HEK293T (cell line): ENCODE measurements around the gene FBXL12.
"Not testable (repeated sequence)": the region's sequence is repeated elsewhere in the genome, so short reads cannot be mapped to it uniquely, and the experiment has no call there.

Experiments
- CTCF ChIA-PET: fragments of 350-600 bp; formaldehyde crosslinking; extraction: SDS; loops from one replicate; lab custom pipeline; 2021; ENCODE audit warnings: antibody characterized with exemption, inconsistent platforms; lab: Yijun Ruan, JAX
- POLR2A ChIA-PET: fragments of 350-600 bp; formaldehyde crosslinking; extraction: SDS; loops from one replicate; lab custom pipeline; 2020; ENCODE audit warnings: antibody characterized with exemption, inconsistent platforms; lab: Yijun Ruan, JAX
- DNase-seq: peaks from one replicate; pipeline ENCODE4 v3.0.0; 2012; ENCODE audit warnings: mixed read lengths; ENCODE audit errors: extremely low spot score
- ARNT ChIP-seq: fragments of 450-650 bp; IDR thresholded peaks from 2 replicates; pipeline ENCODE4 v1.6.1; 2017; ENCODE audit warnings: mild to moderate bottlenecking
- BHLHE40 ChIP-seq: fragments of 450-650 bp; IDR thresholded peaks from 2 replicates; pipeline ENCODE4 v1.6.1; 2016; ENCODE audit warnings: mild to moderate bottlenecking, moderate library complexity, borderline replicate concordance
- CTBP1 ChIP-seq: fragments of 450-650 bp; IDR thresholded peaks from 2 replicates; pipeline ENCODE4 v1.6.1; 2016; ENCODE audit warnings: borderline replicate concordance
- ELF4 ChIP-seq: fragments of 450-650 bp; IDR thresholded peaks from 2 replicates; pipeline ENCODE4 v1.6.1; 2017; ENCODE audit warnings: antibody characterized with exemption
- FOXA1 ChIP-seq: fragments of 450-650 bp; IDR thresholded peaks from 2 replicates; pipeline ENCODE4 v1.6.1; 2016; ENCODE audit warnings: mild to moderate bottlenecking
- FOXK2 ChIP-seq: fragments of 450-650 bp; IDR thresholded peaks from 2 replicates; pipeline ENCODE4 v1.6.1; 2016; ENCODE audit warnings: mild to moderate bottlenecking
- FOXM1 ChIP-seq: fragments of 450-650 bp; IDR thresholded peaks from 2 replicates; pipeline ENCODE4 v1.6.1; 2017; ENCODE audit warnings: mild to moderate bottlenecking, borderline replicate concordance
- HDGF ChIP-seq: fragments of 450-650 bp; IDR thresholded peaks from 2 replicates; pipeline ENCODE4 v1.6.1; 2017; ENCODE audit warnings: antibody characterized with exemption, borderline replicate concordance
- L3MBTL2 ChIP-seq: fragments of 450-650 bp; conservative IDR thresholded peaks from 2 replicates; pipeline ENCODE4 v1.6.1; 2016; ENCODE audit warnings: mild to moderate bottlenecking
- LEF1 ChIP-seq: fragments of 450-650 bp; IDR thresholded peaks from 2 replicates; pipeline ENCODE4 v1.6.1; 2017; ENCODE audit warnings: mild to moderate bottlenecking, borderline replicate concordance
- NFRKB ChIP-seq: fragments of 450-650 bp; IDR thresholded peaks from 2 replicates; pipeline ENCODE4 v1.6.1; 2016; ENCODE audit warnings: mild to moderate bottlenecking, moderate library complexity
- SP1 ChIP-seq: fragments of 450-650 bp; IDR thresholded peaks from 2 replicates; pipeline ENCODE4 v1.6.1; 2017
- SUZ12 ChIP-seq: fragments of 450-650 bp; IDR thresholded peaks from 2 replicates; pipeline ENCODE4 v1.6.1; 2016; ENCODE audit warnings: mild to moderate bottlenecking
- TARDBP ChIP-seq: fragments of 450-650 bp; IDR thresholded peaks from 2 replicates; pipeline ENCODE4 v1.6.1; 2016
- ZNF384 ChIP-seq: fragments of 450-650 bp; IDR thresholded peaks from 2 replicates; pipeline ENCODE4 v1.6.1; 2016
- TF ChIP-seq, protein P1 (sequence below): fragments of 450-650 bp; IDR thresholded peaks from 2 replicates; pipeline ENCODE4 v1.6.1; 2016

Gene FBXL12

DNA sequence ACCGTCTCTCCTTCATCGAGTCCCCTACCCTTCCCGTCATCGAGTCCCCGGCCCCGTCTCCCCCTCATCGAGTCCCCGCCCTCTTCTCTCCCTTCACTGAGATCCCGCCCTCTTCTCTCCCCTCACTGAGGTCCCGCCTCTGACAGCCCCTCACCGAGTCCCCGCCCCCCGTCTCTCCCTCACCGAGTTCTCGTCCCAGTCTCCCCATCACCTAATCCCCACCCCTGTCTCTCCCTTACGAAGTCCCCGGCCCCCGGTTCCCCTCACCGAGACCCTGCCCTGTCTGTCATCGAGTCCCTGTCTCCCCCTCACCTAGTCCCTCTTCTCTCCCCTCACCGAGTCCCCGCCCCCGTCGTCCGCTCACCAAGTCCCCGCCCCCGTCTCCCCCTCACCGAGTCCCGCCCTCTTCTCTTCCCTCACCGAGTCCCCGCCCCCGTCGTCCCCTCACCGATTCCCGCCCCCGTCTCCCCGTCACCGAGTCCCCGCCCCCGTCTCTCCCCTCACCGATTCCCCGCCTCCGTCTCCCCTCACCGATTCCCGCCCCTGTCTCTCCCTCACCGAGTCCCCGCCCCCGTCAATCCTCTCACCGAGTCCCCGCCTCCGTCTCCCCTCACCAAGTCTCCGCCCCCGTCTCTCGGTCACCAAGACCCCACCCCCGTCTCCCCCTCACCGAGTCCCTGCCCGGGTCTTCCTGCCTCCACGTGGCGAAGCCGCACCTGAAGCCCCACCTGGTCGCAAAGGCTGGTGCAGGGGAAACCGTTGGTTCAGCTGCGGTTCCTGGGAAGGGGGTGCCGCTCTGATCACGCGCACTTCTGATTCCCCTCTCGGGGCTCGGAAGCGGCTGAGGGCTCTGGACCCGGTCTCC is 26.4 kb downstream of the FBXL12 start:
- CTCF ChIA-PET: no interaction called here
- peak; percentile 67 for DNase-seq
- POLR2A ChIA-PET: interaction anchor here (1.1 to 1.3 kb wide), 2 partner anchors 35 to 208 kb away, joined by 4 read pairs; partner anchors contain the start of genes UBL5 and ZNF121
- TF ChIP-seq, protein P1, sequence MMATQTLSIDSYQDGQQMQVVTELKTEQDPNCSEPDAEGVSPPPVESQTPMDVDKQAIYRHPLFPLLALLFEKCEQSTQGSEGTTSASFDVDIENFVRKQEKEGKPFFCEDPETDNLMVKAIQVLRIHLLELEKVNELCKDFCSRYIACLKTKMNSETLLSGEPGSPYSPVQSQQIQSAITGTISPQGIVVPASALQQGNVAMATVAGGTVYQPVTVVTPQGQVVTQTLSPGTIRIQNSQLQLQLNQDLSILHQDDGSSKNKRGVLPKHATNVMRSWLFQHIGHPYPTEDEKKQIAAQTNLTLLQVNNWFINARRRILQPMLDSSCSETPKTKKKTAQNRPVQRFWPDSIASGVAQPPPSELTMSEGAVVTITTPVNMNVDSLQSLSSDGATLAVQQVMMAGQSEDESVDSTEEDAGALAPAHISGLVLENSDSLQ: peak; percentile 65
- TF ChIP-seq BHLHE40 (no peak), L3MBTL2 (peak; percentile 73), SP1 (peak; percentile 53; the same call in 1 of the 2 replicates)

DNA sequence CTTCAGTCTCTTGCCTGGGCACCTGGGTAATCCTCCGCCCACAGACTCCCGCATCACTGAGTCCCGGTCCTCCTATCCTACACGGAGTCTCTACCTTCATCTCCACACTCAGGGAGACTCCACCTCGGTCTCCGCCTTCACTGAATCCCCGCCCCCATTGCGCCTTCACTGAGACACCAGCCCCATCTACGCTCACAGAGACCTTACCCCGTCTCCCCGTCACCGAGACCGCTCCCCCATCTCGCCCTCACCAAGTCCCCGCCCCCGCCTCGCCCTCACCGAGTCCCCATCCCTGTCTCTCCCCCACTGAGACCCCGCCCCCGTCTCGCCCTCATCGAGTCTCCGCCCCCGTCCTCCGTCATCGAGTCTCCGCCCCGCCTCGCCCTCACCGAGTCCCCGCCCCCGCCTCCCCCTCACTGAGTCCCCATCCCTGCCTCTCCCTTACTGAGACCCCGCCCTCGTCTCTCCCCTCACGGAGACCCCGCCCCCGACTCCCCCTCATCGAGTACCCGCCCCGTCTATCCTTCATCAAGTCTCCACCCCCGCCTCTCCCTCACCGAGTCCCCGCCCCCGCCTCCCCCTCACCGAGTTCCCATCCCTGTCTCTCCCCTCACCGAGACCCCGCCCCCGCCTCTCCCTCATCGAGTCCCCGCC is 27.2 kb downstream of the FBXL12 start:
- TF ChIP-seq ZNF384 (no peak), ELF4 (no peak), BHLHE40 (no peak), NFRKB (no peak), LEF1 (no peak), HDGF (no peak), SUZ12 (no peak), FOXK2 (no peak), CTBP1 (no peak), TARDBP (no peak)
- TF ChIP-seq, protein P1: no peak
- peak; percentile 82 for DNase-seq
- ChIA-PET CTCF (no interaction called here), POLR2A (no interaction called here)

DNA sequence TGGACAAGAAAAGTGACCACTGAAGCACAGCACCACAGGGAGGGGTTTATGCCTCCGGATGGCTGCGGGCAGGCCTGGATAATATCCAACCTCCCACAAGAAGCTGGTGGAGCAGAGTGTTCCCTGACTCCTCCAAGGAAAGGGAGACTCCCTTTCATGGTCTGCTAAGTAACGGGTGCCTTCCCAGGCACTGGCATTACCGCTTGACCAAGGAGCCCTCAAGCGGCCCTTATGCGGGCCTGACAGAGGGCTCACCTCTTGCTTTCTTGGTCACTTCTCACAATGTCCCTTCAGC is 27.9 kb downstream of the FBXL12 start:
- POLR2A ChIA-PET, DNase-seq: not testable (repeated sequence)

DNA sequence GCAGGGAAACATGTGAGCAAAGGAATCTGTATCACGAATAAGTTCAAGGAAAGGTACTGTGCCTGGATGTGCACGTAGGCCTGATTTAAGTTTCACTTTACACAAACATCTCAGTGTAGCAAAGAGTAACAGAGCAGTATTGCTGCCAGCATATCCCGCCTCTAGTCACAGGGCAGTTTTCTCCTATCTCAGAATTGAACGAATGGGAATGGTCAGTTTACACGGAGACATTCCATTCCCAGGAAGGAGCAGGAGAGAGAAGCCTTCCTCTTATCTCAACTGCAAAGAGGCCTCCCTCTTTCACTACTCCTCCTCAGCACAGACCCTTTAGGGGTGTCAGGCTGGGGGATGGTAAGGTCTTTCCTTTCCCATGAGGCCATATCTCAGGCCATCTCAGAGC is 29.3 kb downstream of the FBXL12 start:
- POLR2A ChIA-PET, CTCF ChIA-PET, DNase-seq: not testable (repeated sequence)

More for the DNA sequence above, 27.9 kb downstream of the FBXL12 start:
- CTCF ChIA-PET: interaction anchor here (0.7 kb wide), 1 partner anchor 586 kb away, joined by 6 read pairs; no protein-coding TSS in a partner anchor

DNA sequence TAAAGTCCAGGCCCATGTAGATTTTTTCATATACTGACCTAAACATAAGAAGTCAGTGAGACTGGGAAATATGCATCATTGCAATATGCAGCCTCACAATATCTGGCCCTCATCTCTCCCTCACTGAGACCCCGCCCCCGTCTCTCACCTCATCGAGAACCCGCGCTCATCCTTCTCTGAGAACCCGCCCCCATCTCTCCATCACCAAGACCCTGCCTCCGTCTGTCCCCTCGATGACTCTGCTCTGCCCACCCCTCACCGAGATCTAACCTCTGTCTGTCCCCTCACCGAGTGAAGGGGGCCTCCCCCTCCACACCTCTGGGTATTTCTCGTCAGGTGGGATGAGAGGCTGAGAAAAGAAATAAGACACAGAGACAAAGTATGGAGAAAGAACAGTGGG is 29.8 kb downstream of the FBXL12 start:
- TF ChIP-seq CTBP1 (no peak), NFRKB (no peak), SUZ12 (no peak), LEF1 (no peak), FOXM1 (no peak), L3MBTL2 (no peak), ELF4 (no peak), FOXA1 (no peak), FOXK2 (no peak), HDGF (no peak), BHLHE40 (no peak), ARNT (no peak), SP1 (no peak), TARDBP (no peak), ZNF384 (no peak)
- TF ChIP-seq, protein P1: no peak
- DNase-seq: no peak
- ChIA-PET CTCF (interaction anchor here (0.7 kb wide), 1 partner anchor 64 kb away, joined by 3 read pairs; no protein-coding TSS in a partner anchor), POLR2A (no interaction called here)

DNA sequence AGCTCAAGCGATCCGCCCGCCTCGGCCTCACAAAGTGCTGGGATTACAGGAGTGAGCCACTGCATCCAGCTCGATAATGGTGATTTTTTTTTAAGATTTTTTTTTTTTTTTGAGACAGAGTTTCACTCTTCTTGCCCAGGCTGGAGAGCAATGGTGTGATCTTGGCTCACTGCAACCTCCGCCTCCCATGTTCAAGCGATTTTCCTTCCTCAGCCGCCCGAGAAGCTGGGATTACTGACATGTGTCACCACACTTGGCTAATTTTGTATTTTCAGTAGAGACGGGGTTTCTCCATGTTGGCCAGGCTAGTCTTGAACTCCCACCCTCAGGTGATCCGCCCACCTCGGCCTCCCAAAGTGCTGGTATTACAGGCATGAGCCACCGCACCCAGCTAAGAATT is 30.3 kb downstream of the FBXL12 start:
- ChIA-PET CTCF (interaction anchor here (0.7 kb wide), 1 partner anchor 64 kb away, joined by 3 read pairs; no protein-coding TSS in a partner anchor), POLR2A (interaction anchor here (1.0 kb wide), 1 partner anchor 20 kb away, joined by 3 read pairs; the partner anchor contains the start of gene ZNF846)
- DNase-seq: not testable (repeated sequence)

DNA sequence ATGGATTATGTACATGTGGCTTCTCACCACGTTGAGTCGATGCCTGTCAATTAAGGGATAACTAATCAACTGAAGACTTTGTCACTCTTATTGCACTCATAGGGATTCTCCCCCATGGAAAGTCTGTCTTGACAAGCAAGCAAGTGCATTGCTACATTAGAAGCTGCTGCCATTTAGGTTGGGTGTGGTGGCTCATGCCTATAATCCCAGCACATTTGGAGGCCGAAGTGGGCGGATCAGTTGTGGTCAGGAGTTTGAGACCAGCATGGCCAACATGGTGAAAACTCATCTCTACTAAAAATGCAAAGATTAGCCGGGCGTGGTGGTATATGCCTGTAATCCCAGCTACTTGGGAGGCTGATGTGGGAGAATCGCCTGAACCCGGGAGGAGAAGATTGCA is 32.1 kb downstream of the FBXL12 start:
- ChIA-PET CTCF (no interaction called here), POLR2A (no interaction called here)
- no peak for DNase-seq
- no peak for TF ChIP-seq FOXK2
- no peak for TF ChIP-seq FOXM1
- TF ChIP-seq NFRKB: no peak
- TF ChIP-seq LEF1: no peak
- no peak for TF ChIP-seq TARDBP
- TF ChIP-seq, protein P1: no peak
- TF ChIP-seq ELF4: no peak
- TF ChIP-seq BHLHE40: no peak
